M059J (cell line): ENCODE data around the gene CEACAM21. TPM values are rescaled to one million over a fixed set of nuclear protein-coding genes. Genes with fewer than 3 reads are reported as not detected.
A peak's percentile ranks its signal among the peaks of the same experiment; 100 is the strongest.

Experiments
- DNase-seq: peaks from one replicate; pipeline ENCODE4 v3.0.0-alpha.2; 2012; ENCODE audit warnings: low read depth
- total RNA-seq: library from RNA; depleted of rRNA; stranded (reverse); fragments of >200 nt; shearing (Covaris generic); gene quantifications from 2 replicates; pipeline ENCODE4 v1.2.3, GENCODE V29; 2014

CEACAM21 gene
- total RNA-seq, 1 experiment from 2014 or later: not detected

DNA sequence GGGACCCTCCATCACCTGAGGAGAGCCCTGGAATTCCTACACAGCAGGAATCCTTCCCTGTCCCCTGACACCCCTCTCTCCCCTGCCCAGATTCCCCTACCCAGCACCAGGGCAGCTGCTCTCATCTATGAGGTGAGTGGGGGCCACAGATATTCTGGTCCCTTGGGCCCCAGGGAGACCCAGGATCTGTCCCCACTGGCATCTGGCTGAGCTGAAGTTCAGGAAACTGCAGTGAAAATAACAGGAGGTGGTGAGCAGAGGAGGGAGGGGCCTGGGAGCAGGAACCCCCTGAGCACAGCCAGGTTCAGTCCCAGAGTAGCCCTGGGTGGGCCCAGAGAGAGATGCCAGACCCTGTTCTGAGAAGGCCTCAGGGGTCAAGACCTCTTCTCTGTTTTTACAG, 10.1 kb downstream of the CEACAM21 start:
- DNase-seq: no peak

- no peak for DNase-seq
These were observed 11.3 kb downstream of the CEACAM21 start for GRCh38 chr19:41587101-41587837.

GRCh38 chr19:41587838-41588210, 11.9 kb downstream of the CEACAM21 start:
- no peak for DNase-seq

GRCh38 chr19:41588497-41589209, 12.7 kb downstream of the CEACAM21 start:
- peak; percentile 44 for DNase-seq

- DNase-seq: no peak
These were observed 13.4 kb downstream of the CEACAM21 start for GRCh38 chr19:41589371-41589770.

DNA sequence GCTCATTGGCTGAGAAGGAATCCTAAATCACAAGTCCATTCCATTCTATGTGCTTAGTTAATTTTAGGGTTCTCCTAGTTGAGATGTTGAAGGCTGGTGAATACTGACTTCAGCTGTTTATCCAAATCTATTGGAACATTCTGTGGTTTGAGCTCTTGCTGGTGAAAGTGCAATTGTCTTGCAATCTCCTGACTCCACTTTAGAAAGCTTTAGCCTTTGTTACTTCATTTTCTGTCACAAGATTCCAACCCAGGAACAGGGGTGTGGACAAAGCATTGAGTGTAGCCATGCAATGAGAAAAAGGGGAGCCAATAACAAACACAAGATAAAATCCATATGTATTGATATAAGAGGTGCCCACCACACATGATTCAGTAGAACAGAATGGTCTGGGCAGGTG, 15.0 kb downstream of the CEACAM21 start:
- DNase-seq: no peak

DNA sequence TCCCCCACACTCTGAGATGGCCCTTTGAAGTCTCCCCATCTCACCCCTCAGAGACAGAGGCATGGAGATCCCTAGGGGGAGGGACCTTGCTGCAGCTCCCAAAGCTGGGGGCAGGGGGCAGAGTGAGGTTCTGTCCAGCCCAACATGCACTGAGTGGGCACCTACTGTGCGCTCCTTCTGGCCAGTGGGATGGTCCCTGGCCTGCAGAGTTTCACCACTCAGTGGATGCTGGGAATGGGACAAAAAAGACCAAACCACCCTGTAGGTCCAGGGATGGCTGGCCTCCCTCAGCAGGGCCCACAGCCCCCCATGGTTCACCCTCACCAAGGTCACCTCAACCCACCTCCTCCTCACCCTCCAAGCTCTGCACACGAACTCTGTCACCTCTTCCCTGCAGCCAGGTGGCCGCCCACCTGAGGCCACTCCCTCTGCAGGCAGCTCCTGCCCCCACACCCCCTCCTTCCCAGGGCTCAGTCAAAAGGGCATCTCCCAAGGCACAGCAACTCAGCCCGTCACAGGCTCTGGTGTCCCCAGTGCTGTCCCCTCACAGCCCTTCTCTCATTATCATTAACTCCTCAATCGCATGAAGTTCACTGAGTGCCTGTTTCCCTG, 16.1 kb downstream of the CEACAM21 start:
- DNase-seq: no peak

DNA sequence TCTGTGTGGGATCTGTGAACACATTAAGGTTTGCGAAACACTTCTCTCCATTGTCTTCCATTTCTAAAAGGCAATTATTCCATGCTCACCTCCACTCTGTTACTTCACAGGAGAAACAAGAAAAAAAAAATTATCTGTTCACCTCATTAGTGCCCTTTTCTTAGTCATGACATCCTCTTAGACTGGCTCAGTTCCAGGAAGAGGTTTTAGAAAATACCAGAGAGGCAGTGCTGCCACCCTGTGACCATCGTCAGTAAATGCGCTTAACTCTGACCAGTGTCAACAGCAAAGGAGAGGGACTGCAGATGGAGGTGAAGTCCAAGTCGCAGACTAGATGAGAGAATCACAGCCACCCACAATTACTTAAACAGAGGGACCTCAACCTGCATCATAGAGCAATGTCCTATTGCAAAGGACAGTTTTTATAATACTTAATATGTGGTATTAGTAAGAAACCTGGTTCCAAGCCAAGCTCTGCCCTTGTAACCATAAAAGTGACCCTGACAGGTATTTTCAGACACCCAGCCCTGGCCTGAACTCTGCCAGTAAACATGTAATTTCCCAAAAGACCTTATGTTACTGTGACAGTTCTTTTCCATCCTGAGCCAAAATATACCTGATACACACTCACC, 19.4 kb downstream of the CEACAM21 start:
- DNase-seq: peak; percentile 85

- DNase-seq: no peak
These were observed 19.9 kb downstream of the CEACAM21 start for GRCh38 chr19:41595890-41596280.

- DNase-seq: peak; percentile 52
These were observed 21.7 kb downstream of the CEACAM21 start for GRCh38 chr19:41597600-41598041.

GRCh38 chr19:41599175-41599966, 23.4 kb downstream of the CEACAM21 start:
- DNase-seq: no peak

- DNase-seq: no peak
These were observed 25.8 kb downstream of the CEACAM21 start for GRCh38 chr19:41601771-41602170.

DNA sequence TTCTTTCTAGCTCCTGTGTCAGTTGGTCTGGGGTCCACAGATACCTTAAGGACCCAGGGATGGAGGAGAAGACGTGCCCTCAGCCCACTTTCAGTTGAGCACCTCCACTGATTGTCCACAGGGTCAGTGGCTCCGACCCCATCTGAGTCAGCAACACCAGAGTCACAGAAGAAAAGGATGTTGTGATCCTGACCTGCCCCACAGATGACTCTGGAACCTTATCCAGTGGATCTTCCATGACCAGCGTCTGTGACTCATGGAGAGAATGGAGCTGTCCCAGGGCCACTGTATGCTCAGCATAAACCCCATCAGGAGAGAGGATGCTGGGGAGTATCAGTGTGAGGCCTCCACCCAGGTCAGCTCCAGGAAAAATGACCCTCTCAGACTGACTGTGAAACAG, 28.9 kb downstream of the CEACAM21 start:
- DNase-seq: no peak

DNA sequence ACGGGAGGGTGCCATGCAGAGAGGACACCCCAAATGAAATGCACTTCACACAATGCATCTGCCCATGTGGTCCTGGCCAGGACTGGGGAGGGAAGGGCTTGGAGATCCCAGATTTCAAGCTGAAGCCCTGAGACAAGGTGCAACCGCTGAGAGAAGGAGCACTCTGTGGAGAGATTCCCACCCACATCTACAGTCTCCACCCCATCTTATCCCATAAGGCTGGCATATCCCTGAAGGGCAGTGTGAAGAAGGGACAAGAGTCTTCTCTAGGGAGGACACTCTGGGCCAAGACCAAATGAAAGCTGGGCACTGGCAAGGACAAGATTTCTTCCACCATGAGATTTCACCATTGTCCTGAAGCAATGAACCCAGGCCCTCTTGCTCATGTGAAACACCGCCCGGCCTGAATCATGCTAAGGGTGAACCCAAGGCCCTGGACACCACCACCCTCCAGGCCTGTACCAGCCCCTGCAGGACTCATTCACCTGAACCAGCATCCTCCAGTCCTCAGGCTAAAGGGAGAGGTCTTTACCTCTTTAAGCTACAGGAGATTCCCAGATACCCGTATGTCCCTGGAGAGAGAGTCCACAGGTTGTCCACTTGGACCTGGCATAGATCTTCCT, 30.4 kb downstream of the CEACAM21 start:
- DNase-seq: no peak

- no peak for DNase-seq
These were observed 31.7 kb downstream of the CEACAM21 start for GRCh38 chr19:41607668-41608067.

DNA sequence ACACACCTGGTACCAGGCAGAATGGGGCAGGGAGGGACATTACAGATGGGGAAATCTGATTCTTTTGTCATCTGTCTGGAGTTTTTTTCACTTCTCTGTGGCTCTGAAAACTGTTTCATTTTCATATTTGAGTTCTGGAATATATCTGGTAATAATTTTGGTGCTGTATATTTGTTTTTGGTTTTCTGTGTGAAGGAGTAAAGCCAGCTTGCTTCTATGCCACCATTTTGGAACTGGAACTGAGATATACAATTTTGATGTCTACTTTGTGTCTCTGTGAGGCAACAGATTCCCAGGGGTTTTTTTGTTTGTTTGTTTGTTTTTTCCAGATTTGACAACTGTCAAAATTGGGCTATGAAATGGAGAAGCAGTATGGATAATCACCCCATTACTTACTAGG, 34.8 kb downstream of the CEACAM21 start:
- no peak for DNase-seq

DNA sequence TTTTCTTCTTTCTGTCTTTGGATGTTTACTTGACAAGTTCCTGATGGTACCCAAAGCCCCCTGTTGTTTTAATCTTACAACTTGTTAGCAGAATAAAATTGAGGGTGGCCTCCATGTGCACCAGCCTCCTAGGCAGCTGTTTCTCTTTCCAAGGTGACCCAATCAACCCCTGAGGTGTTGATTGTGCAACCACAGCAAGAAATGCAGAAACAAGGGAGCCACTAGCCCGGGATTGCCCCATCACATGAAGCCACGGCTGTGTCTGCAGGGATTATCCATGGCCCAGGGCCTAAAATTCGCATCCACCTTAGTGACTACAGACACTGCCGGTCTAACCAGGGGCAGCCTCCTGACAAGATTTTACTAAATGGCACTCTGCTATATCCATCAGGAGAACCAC, 36.5 kb downstream of the CEACAM21 start:
- no peak for DNase-seq

GRCh38 chr19:41615207-41615606, 39.2 kb downstream of the CEACAM21 start:
- DNase-seq: no peak

DNA sequence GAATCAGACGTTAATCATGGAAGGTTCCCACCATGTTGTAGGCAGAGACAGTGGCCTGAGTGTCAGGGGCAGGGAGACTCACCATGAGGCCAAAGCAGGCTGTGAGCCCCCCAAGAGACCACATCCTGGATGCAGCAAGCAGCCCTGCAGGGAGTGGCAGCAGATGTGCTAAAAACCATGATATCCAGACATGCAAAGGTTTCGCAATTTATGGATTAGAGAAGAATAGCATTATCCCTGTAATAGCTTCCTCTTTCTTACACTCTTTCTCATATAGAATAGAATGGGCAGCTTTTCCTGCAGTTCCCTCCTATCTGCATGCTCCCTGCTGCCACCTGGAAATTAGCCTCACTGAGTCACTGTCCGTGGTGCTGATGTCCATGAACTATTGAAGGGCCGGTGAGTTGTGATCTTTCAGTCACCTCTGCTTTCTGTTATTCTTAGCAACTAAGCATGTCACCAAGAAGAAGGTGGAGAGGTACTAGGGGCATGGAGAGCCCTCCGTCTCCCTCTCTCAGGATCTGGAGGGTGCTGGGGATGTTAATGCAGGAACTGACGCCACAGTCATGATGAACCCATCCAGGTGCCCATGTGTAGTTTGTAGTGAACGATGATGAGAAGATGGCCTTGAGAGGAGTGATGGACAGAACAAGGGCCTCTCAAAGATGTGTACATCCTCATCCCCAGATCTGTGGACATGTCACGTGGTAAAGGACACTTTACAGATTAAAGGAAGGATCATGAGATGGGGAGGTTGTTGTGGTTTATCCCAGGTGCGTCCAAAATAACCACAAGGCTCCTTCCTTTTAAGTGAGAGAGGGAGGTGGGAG, 41.0 kb downstream of the CEACAM21 start:
- DNase-seq: peak; percentile 29
